PFSK-1 (cell line): Measurements from ENCODE around the gene ARSA.

Experiments
- FOXP2 ChIP-seq: optimal IDR thresholded peaks from 2 replicates; pipeline ENCODE3; 2011; ENCODE audit warnings: borderline replicate concordance, control low read depth, inconsistent platforms; ENCODE audit not compliant: insufficient read depth; ENCODE audit errors: extremely low read length, extremely low read depth
- POLR2AphosphoS5 ChIP-seq: IDR thresholded peaks from 2 replicates; pipeline ENCODE4 v1.6.1; 2012; ENCODE audit warnings: low read depth, mild to moderate bottlenecking, control low read depth, low read length, moderate library complexity
- SIN3A ChIP-seq: IDR thresholded peaks from 2 replicates; pipeline ENCODE4 v1.6.1; 2012; ENCODE audit warnings: mild to moderate bottlenecking, low read length, moderate library complexity, borderline replicate concordance; ENCODE audit not compliant: insufficient read depth
- TAF1 ChIP-seq: IDR thresholded peaks from 2 replicates; pipeline ENCODE4 v1.6.1; 2012; ENCODE audit warnings: low read length, control low read depth, borderline replicate concordance; ENCODE audit not compliant: insufficient read depth
- TF ChIP-seq, protein P1 (sequence below), 2 experiments: IDR thresholded peaks; 2 replicates each; pipeline versions ENCODE4 v1.6.1 to v1.8.0; 2011 to 2012; ENCODE audit warnings: low read depth in 2 of 2, low read length in 2 of 2, control low read depth in 1 of 2, inconsistent platforms in 1 of 2, mild to moderate bottlenecking in 1 of 2, moderate library complexity in 1 of 2; ENCODE audit not compliant: insufficient read depth in 1 of 2

The ARSA gene

DNA sequence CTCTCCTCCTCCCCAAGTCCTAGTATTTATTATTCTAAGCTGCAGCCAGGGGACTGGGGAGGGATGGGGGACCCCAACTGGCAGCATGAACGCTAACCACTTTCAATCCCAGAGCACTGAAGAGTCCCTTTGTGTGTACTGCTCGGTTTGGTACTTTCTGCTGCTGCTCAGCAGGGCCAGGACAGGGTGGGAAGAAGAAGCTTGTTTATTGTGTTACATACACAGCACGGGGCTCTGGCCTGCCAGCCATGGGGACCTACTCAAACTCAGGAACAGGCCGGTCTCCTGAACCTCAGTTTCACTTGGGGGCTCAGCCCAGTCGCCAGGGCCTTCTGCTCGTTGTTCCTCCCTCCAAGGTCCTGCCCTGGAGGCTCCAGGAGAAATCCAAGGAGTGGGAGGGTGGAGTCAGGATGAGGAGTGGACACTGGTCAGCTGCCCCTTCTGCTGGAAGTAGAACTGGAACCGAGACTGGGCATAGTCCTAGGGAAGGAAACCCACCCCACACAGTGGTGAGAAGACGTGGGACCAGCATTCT, 49.1 kb downstream of the ARSA start:
- no peak for TF ChIP-seq SIN3A

DNA sequence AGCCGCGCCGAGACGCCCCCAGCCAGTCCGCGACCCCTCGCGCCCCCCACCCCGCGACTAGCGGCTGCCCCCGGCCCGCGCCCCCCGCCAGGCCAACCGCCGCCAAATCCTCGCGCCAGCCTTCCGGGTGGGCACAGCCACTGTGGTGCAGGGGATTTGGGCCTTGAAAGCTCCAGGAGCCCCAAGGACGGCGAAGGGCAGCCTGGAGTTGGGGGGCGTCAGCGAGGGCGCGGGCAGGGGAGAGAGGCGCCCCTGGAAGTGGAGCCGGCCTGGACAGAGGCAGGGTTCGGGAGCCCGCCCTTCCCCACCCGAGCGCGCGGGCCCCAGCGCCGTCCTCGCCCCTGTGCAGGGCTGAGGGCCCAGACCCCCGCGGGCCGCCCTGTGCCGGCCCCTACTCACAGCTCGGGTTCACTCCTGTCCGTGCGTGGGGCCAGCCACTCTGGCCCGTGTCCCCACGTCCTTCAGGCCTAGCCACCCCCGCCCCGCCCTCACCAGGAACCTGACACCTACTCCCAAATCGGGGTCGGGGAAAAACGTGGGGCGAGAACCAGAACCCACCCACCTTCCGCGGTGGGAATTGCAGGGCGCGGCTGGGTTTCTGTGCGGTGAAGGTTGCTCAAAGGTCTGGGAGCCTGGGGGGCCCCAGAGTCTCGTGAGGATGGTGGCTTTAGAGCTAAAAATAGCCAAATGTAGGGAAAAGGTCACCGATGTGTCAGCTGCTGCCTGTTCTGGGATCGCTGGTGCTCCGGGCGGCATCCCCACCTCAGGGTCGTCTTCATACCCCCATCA, 49.8 kb downstream of the ARSA start, which contains the start of gene CPT1B:
TSS of gene CPT1B (minus strand) at position 441 of the 789 bp plus-strand sequence. CDS start 512 bp downstream, outside the sequence.
- TF ChIP-seq FOXP2 (no peak), SIN3A (no peak), POLR2AphosphoS5 (no peak), TAF1 (no peak)
- TF ChIP-seq, protein P1, sequence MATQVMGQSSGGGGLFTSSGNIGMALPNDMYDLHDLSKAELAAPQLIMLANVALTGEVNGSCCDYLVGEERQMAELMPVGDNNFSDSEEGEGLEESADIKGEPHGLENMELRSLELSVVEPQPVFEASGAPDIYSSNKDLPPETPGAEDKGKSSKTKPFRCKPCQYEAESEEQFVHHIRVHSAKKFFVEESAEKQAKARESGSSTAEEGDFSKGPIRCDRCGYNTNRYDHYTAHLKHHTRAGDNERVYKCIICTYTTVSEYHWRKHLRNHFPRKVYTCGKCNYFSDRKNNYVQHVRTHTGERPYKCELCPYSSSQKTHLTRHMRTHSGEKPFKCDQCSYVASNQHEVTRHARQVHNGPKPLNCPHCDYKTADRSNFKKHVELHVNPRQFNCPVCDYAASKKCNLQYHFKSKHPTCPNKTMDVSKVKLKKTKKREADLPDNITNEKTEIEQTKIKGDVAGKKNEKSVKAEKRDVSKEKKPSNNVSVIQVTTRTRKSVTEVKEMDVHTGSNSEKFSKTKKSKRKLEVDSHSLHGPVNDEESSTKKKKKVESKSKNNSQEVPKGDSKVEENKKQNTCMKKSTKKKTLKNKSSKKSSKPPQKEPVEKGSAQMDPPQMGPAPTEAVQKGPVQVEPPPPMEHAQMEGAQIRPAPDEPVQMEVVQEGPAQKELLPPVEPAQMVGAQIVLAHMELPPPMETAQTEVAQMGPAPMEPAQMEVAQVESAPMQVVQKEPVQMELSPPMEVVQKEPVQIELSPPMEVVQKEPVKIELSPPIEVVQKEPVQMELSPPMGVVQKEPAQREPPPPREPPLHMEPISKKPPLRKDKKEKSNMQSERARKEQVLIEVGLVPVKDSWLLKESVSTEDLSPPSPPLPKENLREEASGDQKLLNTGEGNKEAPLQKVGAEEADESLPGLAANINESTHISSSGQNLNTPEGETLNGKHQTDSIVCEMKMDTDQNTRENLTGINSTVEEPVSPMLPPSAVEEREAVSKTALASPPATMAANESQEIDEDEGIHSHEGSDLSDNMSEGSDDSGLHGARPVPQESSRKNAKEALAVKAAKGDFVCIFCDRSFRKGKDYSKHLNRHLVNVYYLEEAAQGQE (IDR thresholded peaks at IDR 0.05; ENCODE audit: insufficient read depth in 1 of 2, low read depth in 2 of 2, low read length in 2 of 2): no peak

DNA sequence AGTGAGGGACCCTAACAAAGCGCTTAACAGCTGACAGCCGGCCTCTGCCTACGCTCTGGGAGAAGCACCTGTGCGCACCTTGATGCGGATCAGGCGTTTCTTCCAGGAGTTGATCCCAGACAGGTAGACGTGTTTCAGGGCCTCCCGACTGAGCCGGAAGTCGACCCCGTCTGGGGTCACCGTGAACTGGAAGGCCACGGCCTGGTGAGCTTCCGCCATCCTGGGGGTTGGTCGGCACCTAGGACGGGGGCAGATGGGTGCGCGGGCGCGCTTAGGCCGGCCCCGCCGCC, 50.3 kb downstream of the ARSA start:
- no peak for TF ChIP-seq POLR2AphosphoS5

DNA sequence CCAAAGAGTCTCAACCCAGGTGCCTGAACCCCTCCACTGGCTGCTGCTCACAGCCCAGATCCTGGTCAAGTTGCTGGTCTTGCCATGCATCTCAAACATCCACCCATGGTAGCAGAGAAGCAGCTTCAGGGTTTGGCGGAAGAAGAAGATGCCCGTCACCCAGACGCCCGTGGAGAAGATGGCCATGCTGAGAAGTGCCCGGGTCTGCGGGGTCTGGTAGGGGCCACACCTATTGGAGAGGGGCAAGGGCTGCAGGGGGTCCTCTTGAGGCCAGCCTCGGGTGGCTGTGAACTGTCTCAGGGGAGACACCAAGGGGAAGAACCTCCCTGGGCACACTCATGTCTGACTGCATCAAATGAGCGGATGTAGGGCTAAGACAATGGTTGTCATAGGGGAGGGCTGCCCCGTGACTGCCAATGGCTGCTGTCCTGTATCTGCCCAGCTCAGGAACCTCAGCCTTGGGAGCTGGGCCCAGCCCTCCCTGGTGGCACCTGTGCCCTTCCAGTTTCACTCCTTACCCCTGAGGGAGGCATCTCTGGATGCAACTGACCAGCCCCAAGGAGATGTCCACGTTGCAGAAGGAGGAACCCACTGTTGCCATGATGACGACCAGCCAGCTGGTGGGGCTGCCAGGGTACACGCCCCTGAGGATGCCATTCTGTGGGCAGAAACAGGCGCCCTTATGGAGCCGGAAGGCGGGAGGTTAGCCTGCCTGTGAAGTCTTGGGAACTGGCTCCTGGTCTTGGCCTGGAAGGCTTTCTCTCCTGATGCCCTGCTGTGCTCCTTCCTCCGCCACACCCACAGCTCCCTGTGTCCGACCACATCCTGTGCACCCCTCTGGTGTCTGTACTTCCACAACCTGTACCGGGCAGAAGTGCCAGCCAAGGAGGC, 50.9 kb downstream of the ARSA start:
- TF ChIP-seq FOXP2: no peak
- no peak for TF ChIP-seq SIN3A

DNA sequence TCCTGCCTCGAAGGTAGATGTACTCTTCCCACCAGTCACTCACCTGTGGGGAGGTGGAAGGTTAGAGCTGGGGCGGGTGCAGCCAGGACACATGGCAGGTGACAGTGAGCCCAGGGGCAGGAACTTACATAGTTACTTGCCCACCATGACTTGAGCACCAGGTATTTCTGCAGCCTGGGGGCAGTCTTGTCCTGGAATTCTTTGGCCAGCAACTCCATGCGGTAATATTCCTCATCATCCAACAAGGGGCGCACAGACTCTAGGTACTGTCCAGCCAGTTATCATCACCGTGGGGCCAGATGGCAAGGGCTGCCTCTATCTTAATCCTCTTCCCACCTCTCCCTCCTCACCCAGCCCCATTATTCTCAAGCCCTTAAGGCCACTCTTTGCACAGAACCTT, 51.9 kb downstream of the ARSA start:
- TF ChIP-seq, protein P1 (IDR thresholded peaks at IDR 0.05; ENCODE audit: insufficient read depth in 1 of 2, low read depth in 2 of 2, low read length in 2 of 2): no peak
- TF ChIP-seq SIN3A: no peak
- TF ChIP-seq FOXP2: no peak
- TF ChIP-seq POLR2AphosphoS5: no peak
- TF ChIP-seq TAF1: no peak

DNA sequence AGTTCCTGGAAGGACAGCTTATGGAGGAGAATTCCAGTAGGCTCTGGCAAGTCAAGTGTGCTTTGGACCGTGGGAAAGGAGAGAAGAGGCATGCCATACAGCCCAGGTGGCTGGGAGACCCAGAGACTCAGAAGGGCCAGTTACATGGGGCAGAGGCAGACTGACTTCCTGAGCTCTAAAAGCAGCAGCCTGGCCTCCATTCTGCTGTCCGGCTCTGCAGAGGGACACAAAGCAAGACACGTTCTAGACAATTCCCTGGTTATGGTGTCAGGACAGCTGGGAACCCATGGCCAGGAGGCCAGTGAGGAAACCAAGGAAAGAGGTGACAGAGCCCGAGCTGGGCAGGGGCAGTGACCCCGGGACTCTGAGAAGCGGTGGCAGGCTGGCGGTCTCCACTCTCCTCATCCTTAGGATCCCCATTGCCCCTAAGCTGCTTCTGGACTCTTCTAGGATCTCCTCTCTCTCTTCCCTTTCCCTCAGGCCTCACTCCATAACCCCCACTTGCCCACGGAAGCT, 52.5 kb downstream of the ARSA start:
- TF ChIP-seq POLR2AphosphoS5 (no peak), FOXP2 (no peak), SIN3A (no peak), TAF1 (no peak)
- TF ChIP-seq, protein P1 (IDR thresholded peaks at IDR 0.05; ENCODE audit: insufficient read depth in 1 of 2, low read depth in 2 of 2, low read length in 2 of 2): no peak
